Fibroblast of lung (primary cell): Measurements from ENCODE around the gene DERL3.

ENCODE experiments used
- EZH2 ChIP-seq: IDR thresholded peaks from 2 replicates; pipeline ENCODE4 v1.5.1; 2012; ENCODE audit warnings: low read length, control low read depth, mild to moderate bottlenecking; ENCODE audit errors: missing control alignments
- TF ChIP-seq, protein P1 (sequence below), 2 donors: IDR thresholded peaks in 1 of 2; conservative IDR thresholded peaks in 1 of 2; 1 replicate in 1 of 2; 2 replicates in 1 of 2; pipeline ENCODE4 v1.5.1; 2011 to 2012; ENCODE audit warnings: low read length in 2 of 2, control low read depth in 1 of 2, inconsistent platforms in 1 of 2, low read depth in 1 of 2, mild to moderate bottlenecking in 1 of 2

DNA sequence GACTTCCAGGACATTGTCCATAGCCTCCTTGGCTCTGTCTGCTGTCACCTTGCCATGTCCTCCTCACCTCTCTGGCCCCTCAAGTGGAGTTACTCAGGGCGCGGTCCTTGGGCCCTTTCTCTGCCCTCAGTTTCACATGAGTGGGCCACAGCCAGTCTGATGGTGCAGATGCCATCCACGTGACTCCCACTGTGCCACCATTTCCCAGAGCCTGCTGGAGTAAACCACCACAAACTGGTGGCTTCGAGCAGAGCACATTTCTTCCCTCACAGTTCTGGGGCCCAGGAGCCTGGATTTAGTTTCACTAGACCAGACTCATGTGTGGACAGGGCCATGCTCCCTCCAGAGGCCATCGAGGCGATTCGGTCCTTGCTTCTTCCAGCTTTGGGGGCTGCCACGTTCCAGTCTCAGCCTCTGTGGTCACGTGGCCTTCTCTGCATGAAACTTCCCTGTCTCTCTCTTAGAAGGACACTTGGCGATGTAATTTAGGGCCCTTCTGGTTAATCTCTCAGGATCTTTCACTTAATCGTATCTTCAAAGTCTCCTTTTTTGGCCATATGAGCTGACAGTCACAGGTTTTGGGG lies 37.5 kb downstream of the DERL3 start:
- TF ChIP-seq, protein P1, sequence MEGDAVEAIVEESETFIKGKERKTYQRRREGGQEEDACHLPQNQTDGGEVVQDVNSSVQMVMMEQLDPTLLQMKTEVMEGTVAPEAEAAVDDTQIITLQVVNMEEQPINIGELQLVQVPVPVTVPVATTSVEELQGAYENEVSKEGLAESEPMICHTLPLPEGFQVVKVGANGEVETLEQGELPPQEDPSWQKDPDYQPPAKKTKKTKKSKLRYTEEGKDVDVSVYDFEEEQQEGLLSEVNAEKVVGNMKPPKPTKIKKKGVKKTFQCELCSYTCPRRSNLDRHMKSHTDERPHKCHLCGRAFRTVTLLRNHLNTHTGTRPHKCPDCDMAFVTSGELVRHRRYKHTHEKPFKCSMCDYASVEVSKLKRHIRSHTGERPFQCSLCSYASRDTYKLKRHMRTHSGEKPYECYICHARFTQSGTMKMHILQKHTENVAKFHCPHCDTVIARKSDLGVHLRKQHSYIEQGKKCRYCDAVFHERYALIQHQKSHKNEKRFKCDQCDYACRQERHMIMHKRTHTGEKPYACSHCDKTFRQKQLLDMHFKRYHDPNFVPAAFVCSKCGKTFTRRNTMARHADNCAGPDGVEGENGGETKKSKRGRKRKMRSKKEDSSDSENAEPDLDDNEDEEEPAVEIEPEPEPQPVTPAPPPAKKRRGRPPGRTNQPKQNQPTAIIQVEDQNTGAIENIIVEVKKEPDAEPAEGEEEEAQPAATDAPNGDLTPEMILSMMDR (conservative IDR thresholded peaks at IDR 0.05 in 1 of 2, IDR thresholded peaks at IDR 0.05 in 1 of 2; ENCODE audit: low read depth in 1 of 2, low read length in 2 of 2) = no peak
- no peak for TF ChIP-seq EZH2
